HepG2 (cell line): ENCODE data around the gene HAPLN2. TPM values are rescaled to one million over a fixed set of nuclear protein-coding genes. Genes with fewer than 3 reads are reported as not detected.

ENCODE experiments used
- ATF4 ChIP-seq, 2 experiments: fragments of 450-650 bp in 1 of 2; sonication (generic) in 1 of 2; formaldehyde crosslinking; IDR thresholded peaks; 2 replicates each; pipeline versions ENCODE4 v1.5.0 to v1.8.0; 2020 to 2022; ENCODE audit warnings: mild to moderate bottlenecking in 1 of 2, missing genetic modification reagents in 1 of 2
- JUNB ChIP-seq: sonication (generic); formaldehyde crosslinking; IDR thresholded peaks from 2 replicates; pipeline ENCODE4 v1.8.0; 2022; ENCODE audit warnings: missing genetic modification reagents, mild to moderate bottlenecking, borderline replicate concordance
- MXD3 ChIP-seq: IDR thresholded peaks from 2 replicates; pipeline ENCODE4 v1.6.1; 2016; ENCODE audit warnings: mild to moderate bottlenecking, missing biosample characterization, missing genetic modification reagents
- PHF20 ChIP-seq: sonication (generic); formaldehyde crosslinking; IDR thresholded peaks from 2 replicates; pipeline ENCODE4 v1.5.0; 2020; ENCODE audit warnings: mild to moderate bottlenecking, missing genetic modification reagents
- SMC3 ChIP-seq: IDR thresholded peaks from 2 replicates; pipeline ENCODE4 v1.6.1; 2011; ENCODE audit warnings: low read length, improper control_type of control experiment
- TOE1 ChIP-seq: sonication (generic); formaldehyde crosslinking; IDR thresholded peaks from 2 replicates; pipeline ENCODE4 v1.4.0; 2020; ENCODE audit warnings: mild to moderate bottlenecking, missing genetic modification reagents
- U2AF1 ChIP-seq: fragments of 200-400 bp; formaldehyde crosslinking; optimal IDR thresholded peaks from 2 replicates; pipeline ENCODE3; 2017; ENCODE audit warnings: mild to moderate bottlenecking, low read depth, low read length
- YEATS4 ChIP-seq: sonication (generic); formaldehyde crosslinking; IDR thresholded peaks from 2 replicates; pipeline ENCODE4 v1.4.0; 2020; ENCODE audit warnings: missing genetic modification reagents, borderline replicate concordance
- ZNF484 ChIP-seq: sonication (generic); formaldehyde crosslinking; IDR thresholded peaks from 2 replicates; pipeline ENCODE4 v1.5.1; 2020; ENCODE audit warnings: mild to moderate bottlenecking, low read depth, missing genetic modification reagents, borderline replicate concordance
- ZNF513 ChIP-seq: sonication (generic); formaldehyde crosslinking; conservative IDR thresholded peaks from 2 replicates; pipeline ENCODE4 v1.5.0; 2020; ENCODE audit warnings: missing genetic modification reagents
- polyA plus RNA-seq, 8 experiments: library from polyadenylated mRNA; depleted of rRNA in 3 of 8; stranded (reverse) in 7 of 8; unstranded in 1 of 8; fragments of >200 nt; fragmentation: Illumina TruSeq in 4 of 8; extraction: Trizol in 4 of 8; gene quantifications; 2 replicates each; pipeline versions ENCODE4 v1.2.1 to v1.2.3, GENCODE V29; 2011 to 2016; ENCODE audit warnings: low read depth in 4 of 8, missing spikeins in 1 of 8, mixed read lengths in 1 of 8; ENCODE audit not compliant: insufficient read depth in 1 of 8
- total RNA-seq, 5 experiments: library from RNA; depleted of rRNA; stranded (reverse); fragments of >200 nt; fragmentation: Illumina TruSeq; extraction: Trizol; gene quantifications; 2 replicates each; pipeline ENCODE4 v1.2.3, GENCODE V29; 2016; ENCODE audit warnings: low read depth in 1 of 5
- TF ChIP-seq, protein P1 (sequence below): sonication (generic); formaldehyde crosslinking; IDR thresholded peaks from 2 replicates; pipeline ENCODE4 v1.5.0; 2020; ENCODE audit warnings: mild to moderate bottlenecking, missing genetic modification reagents, borderline replicate concordance
- TF ChIP-seq, protein P2 (sequence below): IDR thresholded peaks from 2 replicates; pipeline ENCODE4 v1.6.1; 2016; ENCODE audit warnings: low read depth, missing genetic modification reagents, missing compliant biosample characterization
- TF ChIP-seq, protein P3 (sequence below): sonication (generic); formaldehyde crosslinking; IDR thresholded peaks from 2 replicates; pipeline ENCODE4 v1.8.0; 2022; ENCODE audit warnings: missing genetic modification reagents, mild to moderate bottlenecking, borderline replicate concordance

HAPLN2 gene
- total and polyA plus RNA-seq, 2 of the 13 experiments (the other 11 are each of a cell fraction or from before 2014, with no cell fraction given) = not detected

GRCh38 chr1:156659988-156660751, 41.0 kb downstream of the HAPLN2 start (continued):
- TF ChIP-seq, protein P1, sequence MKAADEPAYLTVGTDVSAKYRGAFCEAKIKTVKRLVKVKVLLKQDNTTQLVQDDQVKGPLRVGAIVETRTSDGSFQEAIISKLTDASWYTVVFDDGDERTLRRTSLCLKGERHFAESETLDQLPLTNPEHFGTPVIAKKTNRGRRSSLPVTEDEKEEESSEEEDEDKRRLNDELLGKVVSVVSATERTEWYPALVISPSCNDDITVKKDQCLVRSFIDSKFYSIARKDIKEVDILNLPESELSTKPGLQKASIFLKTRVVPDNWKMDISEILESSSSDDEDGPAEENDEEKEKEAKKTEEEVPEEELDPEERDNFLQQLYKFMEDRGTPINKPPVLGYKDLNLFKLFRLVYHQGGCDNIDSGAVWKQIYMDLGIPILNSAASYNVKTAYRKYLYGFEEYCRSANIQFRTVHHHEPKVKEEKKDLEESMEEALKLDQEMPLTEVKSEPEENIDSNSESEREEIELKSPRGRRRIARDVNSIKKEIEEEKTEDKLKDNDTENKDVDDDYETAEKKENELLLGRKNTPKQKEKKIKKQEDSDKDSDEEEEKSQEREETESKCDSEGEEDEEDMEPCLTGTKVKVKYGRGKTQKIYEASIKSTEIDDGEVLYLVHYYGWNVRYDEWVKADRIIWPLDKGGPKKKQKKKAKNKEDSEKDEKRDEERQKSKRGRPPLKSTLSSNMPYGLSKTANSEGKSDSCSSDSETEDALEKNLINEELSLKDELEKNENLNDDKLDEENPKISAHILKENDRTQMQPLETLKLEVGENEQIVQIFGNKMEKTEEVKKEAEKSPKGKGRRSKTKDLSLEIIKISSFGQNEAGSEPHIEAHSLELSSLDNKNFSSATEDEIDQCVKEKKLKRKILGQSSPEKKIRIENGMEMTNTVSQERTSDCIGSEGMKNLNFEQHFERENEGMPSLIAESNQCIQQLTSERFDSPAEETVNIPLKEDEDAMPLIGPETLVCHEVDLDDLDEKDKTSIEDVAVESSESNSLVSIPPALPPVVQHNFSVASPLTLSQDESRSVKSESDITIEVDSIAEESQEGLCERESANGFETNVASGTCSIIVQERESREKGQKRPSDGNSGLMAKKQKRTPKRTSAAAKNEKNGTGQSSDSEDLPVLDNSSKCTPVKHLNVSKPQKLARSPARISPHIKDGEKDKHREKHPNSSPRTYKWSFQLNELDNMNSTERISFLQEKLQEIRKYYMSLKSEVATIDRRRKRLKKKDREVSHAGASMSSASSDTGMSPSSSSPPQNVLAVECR (CRISPR knock-in tag) = peak; percentile 56
- no peak for TF ChIP-seq U2AF1
- TF ChIP-seq, protein P2, sequence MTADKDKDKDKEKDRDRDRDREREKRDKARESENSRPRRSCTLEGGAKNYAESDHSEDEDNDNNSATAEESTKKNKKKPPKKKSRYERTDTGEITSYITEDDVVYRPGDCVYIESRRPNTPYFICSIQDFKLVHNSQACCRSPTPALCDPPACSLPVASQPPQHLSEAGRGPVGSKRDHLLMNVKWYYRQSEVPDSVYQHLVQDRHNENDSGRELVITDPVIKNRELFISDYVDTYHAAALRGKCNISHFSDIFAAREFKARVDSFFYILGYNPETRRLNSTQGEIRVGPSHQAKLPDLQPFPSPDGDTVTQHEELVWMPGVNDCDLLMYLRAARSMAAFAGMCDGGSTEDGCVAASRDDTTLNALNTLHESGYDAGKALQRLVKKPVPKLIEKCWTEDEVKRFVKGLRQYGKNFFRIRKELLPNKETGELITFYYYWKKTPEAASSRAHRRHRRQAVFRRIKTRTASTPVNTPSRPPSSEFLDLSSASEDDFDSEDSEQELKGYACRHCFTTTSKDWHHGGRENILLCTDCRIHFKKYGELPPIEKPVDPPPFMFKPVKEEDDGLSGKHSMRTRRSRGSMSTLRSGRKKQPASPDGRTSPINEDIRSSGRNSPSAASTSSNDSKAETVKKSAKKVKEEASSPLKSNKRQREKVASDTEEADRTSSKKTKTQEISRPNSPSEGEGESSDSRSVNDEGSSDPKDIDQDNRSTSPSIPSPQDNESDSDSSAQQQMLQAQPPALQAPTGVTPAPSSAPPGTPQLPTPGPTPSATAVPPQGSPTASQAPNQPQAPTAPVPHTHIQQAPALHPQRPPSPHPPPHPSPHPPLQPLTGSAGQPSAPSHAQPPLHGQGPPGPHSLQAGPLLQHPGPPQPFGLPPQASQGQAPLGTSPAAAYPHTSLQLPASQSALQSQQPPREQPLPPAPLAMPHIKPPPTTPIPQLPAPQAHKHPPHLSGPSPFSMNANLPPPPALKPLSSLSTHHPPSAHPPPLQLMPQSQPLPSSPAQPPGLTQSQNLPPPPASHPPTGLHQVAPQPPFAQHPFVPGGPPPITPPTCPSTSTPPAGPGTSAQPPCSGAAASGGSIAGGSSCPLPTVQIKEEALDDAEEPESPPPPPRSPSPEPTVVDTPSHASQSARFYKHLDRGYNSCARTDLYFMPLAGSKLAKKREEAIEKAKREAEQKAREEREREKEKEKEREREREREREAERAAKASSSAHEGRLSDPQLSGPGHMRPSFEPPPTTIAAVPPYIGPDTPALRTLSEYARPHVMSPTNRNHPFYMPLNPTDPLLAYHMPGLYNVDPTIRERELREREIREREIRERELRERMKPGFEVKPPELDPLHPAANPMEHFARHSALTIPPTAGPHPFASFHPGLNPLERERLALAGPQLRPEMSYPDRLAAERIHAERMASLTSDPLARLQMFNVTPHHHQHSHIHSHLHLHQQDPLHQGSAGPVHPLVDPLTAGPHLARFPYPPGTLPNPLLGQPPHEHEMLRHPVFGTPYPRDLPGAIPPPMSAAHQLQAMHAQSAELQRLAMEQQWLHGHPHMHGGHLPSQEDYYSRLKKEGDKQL (CRISPR knock-in tag) = no peak
- TF ChIP-seq YEATS4 (CRISPR knock-in tag) = peak; percentile 48; the same call in 1 of the 2 replicates
- TF ChIP-seq, protein P3, sequence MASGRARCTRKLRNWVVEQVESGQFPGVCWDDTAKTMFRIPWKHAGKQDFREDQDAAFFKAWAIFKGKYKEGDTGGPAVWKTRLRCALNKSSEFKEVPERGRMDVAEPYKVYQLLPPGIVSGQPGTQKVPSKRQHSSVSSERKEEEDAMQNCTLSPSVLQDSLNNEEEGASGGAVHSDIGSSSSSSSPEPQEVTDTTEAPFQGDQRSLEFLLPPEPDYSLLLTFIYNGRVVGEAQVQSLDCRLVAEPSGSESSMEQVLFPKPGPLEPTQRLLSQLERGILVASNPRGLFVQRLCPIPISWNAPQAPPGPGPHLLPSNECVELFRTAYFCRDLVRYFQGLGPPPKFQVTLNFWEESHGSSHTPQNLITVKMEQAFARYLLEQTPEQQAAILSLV = peak; percentile 67; the same call in 1 of the 2 replicates
- peak; percentile 66; the same call in 1 of the 2 replicates for TF ChIP-seq MXD3
- no peak for TF ChIP-seq ZNF484 (CRISPR knock-in tag)
- no peak for TF ChIP-seq ZNF513 (CRISPR knock-in tag)
- TF ChIP-seq SMC3 = peak; percentile 46; the same call in 1 of the 2 replicates
- TF ChIP-seq JUNB = peak; percentile 78; the same call in 1 of the 2 replicates
- peak in 1 of 2 experiments; percentile 58; a peak in 2 of 4 replicates for TF ChIP-seq ATF4 (CRISPR knock-in tag; IDR thresholded peaks at IDR 0.05)
- TF ChIP-seq TOE1 (CRISPR knock-in tag) = peak; percentile 84; the same call in 1 of the 2 replicates
- no peak for TF ChIP-seq PHF20 (CRISPR knock-in tag)
